HG03469 (cell line): ENCODE results near the gene STK24.

Source experiments
- ATAC-seq: cut with Tn5 transposase; IDR thresholded peaks from one replicate; pipeline ENCODE4 v1.9.1; 2021; ENCODE audit warnings: mild to moderate bottlenecking, moderate library complexity, moderate number of reproducible peaks; ENCODE audit not compliant: unreplicated experiment

Gene STK24

GRCh38 chr13:98476538-98476966 lies 100.4 kb downstream of the STK24 start:
- ATAC-seq = peak; percentile 94

GRCh38 chr13:98476106-98476505 lies 100.8 kb downstream of the STK24 start:
- ATAC-seq = peak; percentile 21

- no peak for ATAC-seq
These were observed 101.4 kb downstream of the STK24 start for GRCh38 chr13:98475522-98475921.

GRCh38 chr13:98474761-98475160 lies 102.1 kb downstream of the STK24 start:
- no peak for ATAC-seq

- ATAC-seq = no peak
These were observed 102.6 kb downstream of the STK24 start for GRCh38 chr13:98474292-98474691.

- ATAC-seq = no peak
These were observed 103.1 kb downstream of the STK24 start for GRCh38 chr13:98473788-98474144.

- no peak for ATAC-seq
These were observed 103.6 kb downstream of the STK24 start for GRCh38 chr13:98473135-98473787.

- ATAC-seq = no peak
These were observed 105.0 kb downstream of the STK24 start for GRCh38 chr13:98471934-98472333.

- ATAC-seq = no peak
These were observed 106.0 kb downstream of the STK24 start for GRCh38 chr13:98470920-98471319.

GRCh38 chr13:98468929-98469328 lies 108.0 kb downstream of the STK24 start:
- no peak for ATAC-seq

- no peak for ATAC-seq
These were observed 108.5 kb downstream of the STK24 start for GRCh38 chr13:98468361-98468760.

- ATAC-seq = no peak
These were observed 109.5 kb downstream of the STK24 start for GRCh38 chr13:98467263-98467985.

- ATAC-seq = no peak
These were observed 110.2 kb downstream of the STK24 start for GRCh38 chr13:98466634-98467236.

- no peak for ATAC-seq
These were observed 114.0 kb downstream of the STK24 start for GRCh38 chr13:98462946-98463345.

GRCh38 chr13:98462241-98462882 lies 114.5 kb downstream of the STK24 start:
- no peak for ATAC-seq

GRCh38 chr13:98461486-98462240 lies 115.2 kb downstream of the STK24 start:
- ATAC-seq = no peak

- no peak for ATAC-seq
These were observed 116.4 kb downstream of the STK24 start for GRCh38 chr13:98460516-98460915.

GRCh38 chr13:98459721-98460370 lies 117.1 kb downstream of the STK24 start:
- no peak for ATAC-seq

- ATAC-seq = no peak
These were observed 117.7 kb downstream of the STK24 start for GRCh38 chr13:98459171-98459681.

- no peak for ATAC-seq
These were observed 118.5 kb downstream of the STK24 start for GRCh38 chr13:98458431-98458830.
